GM21390 (cell line): ENCODE results near the gene ADPRH.
"Not testable (repeated sequence)": the region's sequence is repeated elsewhere in the genome, so short reads cannot be mapped to it uniquely, and the experiment has no call there.

ENCODE experiments used
- ATAC-seq: cut with Tn5 transposase; IDR thresholded peaks from one replicate; pipeline ENCODE4 v1.9.1; 2021; ENCODE audit not compliant: unreplicated experiment

Gene ADPRH

DNA sequence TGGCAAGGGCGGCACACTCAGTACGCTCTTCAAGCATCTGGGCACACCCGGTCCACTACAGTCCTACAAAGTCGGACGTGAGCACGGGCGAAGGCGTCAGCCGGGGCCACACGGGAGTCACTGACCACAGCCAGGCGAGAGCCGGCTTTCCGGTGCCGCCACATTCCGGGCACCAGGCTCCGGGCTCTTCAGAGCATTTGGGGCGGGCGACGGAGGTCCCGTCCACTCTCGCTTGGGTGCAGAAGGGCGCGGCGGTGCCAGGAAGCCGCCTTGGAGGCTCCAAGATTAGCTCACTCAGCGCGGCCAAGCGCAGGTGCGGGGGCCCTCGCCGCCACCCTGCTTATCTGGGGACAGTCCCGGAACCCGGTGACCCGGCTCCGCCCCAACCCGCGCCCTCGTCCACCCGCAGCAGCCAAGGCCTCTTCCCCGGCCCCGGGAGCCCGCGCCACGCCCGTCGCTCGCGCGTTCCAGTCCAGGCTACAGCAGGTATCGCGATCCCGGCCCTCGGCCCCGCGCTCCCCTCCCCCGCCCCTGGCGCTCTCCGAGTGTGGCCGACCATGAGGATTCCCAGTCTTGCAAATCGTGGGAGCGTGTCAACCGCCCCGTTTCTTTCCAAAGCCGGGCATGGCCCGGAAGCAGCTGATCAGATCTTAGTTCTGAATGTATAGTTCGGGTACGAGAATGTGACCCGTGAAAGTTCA is at the start of gene ADPRH:
ADPRH (plus strand) TSS at position 127 of the 701 bp plus-strand sequence. CDS start 2,678 bp downstream, outside the sequence.
- peak; percentile 61 for ATAC-seq

DNA sequence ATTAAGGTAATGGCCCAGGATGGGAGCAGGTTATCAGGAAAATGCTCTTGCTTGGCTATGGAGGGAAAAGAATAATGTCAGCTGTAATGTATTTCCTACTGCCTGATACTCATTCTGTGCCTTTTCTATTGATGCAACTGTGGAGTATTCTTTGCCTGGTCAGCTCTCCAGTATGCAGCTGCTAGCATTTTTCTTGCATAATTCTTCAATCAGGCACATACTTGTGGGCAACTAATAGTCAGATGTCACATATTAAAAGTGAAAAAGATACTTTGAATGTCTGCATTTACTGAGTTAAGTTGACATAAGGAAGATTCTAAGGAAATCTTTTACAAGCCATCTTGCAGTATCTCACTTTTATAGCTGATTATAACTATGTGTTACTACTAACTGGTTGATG is 49.4 kb upstream of the ADPRH start:
- no peak for ATAC-seq

DNA sequence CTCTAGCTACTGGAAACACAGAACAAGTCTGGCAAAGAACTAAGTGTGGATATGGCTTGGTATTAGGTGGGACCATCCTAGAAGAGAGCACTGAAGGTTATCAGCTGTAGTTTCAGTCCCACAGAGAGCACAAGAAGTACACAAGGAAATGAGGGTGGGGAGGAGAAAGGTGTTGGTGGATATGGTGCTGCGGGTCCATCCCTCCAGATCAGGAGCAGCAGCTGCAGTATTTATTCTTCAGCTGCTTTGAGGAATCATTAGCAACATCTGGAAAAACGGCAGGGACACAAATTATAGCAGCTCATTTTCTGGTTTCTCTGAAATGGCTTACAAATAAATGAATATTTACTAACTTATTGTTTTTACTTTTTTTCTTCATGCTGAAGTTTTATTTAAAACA is 48.8 kb upstream of the ADPRH start:
- ATAC-seq = no peak

DNA sequence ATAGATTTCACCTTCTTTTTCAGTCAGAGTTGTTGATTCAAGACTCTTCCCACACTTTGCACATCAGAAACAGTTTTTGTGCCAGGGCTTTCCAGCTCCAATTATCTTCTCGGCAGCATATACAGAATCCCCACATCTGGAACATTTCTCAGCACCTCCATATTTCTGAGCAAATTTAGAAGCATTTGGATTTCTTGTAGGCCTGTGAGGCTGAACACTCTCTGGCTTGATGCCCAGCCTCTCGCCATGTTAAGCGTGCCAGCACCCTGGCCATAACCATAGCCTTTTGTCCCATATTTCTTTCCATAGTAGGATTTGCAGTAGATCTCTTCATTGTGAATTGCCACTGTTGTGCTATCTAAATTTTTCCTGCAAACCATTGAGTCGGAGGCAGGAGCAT is 48.1 kb upstream of the ADPRH start:
- ATAC-seq = no peak

DNA sequence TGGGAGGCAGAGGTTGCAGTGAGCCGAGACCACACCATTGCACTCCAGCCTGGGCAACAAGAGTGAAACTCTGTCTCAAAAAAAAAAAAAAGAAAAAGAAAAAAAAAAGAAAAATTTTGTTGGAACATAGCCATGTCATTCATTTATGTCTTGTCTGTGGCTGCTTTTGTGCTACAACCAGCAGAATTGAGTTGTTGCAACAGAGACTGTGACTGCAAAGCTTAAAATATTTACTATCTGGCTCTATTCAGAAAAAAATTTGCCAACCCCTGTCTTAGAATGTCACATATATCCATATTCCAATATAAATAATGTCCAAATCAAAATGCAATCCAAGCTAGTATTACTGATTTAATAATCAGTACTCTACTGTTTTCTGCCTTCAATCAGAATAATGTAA is 45.0 kb upstream of the ADPRH start:
- no peak for ATAC-seq

DNA sequence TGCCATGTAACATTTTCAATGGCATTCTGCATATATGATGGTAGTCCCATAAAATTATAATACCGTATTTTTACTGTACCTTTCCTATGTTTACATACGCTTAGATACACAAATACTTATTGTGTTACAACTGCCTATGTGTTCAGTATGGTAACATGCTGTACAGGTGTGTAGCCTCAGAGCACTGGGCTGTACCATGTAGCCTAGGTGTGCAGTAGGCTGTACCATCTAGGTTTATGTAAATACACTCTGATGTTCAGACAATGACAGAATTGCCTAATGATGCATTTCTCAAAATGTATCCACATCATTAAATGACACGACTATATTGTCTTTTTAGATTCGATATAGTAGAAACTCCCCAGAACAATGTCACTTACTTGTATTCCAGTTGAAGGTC is 42.5 kb upstream of the ADPRH start:
- ATAC-seq = no peak

DNA sequence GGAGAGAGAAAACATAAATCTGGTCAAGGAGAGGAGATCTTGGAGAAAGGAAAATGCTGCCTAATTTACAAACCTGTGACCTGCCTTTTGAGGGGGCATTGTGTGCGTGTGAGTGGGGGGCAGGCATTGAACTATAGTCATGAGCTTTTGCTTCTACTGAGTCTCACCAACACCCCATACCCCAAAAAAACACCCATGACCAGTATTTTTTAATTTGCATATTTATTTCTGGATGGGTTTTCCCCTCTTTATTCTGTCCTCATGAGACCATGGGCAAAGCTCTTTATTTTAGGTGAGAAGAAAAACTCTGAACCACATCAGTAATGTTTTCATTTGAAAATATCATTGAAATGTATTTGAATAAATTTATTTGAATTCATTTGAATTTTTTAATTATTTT is 40.5 kb upstream of the ADPRH start:
- no peak for ATAC-seq

DNA sequence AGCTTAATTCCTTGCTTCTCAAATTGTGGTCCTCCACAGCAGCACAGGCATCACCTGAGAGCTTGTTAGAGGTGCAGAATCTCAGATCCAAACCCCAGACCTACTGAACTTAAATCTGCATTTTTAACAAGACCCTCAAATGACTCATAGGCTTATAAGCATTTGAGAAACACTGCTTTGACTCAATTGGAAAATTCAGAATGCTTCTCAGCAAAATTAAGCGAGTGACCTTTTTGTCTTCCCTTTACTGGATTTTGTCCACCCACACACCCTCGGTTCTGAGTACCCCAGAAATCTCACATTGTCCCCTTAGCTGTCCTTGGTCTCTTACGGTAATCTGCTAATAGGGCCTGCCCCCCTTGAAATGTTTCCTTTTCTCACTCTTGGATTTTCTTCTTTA is 37.7 kb upstream of the ADPRH start:
- no peak for ATAC-seq

DNA sequence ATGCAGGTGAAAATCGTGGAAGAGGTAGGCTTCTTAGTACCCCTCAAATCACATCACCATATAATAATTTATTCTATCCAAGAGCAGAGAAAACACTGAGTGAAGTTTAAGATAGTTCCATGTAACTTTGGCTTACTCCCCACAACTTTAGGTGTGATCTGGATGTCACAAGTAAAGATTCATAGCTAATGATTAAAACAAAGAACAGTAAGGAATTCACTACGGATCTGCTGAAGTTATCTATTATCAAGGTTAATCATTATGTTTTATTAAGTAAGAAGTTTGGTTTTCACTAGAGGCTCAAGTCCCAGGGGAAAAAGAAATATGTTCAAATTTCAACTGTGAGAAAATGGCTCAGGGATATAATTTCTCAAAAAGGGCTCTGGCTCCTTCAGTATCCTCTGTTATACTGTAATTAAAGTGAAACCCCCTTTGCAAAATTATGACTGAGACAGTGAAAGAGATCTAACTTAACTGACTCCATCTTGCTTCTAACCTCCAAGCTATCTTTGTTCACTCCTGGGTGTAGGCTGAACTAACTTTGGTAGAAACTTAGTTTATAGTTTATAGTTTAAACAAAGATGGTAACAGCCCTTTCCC is 37.0 kb upstream of the ADPRH start:
- no peak for ATAC-seq

DNA sequence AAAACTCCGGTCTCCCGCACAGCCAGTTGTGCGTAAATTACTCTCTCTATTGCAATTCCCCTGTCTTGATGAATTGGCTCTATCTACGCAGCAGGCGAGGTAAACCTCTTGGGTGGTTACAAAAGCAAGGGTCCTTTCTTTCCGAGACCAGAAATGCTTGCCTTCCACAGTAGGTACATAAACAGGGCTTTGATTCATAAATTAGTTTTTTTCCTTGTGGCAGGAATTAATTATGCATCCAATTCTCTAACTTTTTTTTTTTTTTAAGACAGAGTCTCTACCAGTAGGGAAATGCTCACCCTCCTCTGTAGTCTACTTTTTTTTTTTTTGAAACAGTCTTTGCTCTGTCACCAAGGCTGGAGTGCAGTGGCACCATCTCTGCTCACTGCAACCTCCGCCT is 36.1 kb upstream of the ADPRH start:
- ATAC-seq = no peak

DNA sequence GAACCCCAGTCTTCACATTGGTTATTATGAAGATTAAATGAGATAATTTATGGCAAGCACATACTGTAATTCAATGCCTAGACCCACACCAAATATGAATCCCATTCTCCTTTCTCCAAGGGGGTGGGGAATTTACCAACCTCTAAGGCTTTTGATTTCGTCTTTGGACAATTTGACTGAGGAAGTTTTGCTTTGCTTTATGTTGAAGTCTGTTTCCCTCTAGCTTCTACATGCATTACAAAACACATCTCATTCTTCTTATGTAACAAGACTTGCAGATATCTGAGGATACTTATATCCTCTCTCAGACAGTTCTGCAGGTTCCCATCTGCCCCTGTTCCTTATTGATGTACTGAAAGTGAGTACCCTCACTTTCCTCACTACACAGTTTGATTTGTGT is 32.1 kb upstream of the ADPRH start:
- ATAC-seq = no peak

DNA sequence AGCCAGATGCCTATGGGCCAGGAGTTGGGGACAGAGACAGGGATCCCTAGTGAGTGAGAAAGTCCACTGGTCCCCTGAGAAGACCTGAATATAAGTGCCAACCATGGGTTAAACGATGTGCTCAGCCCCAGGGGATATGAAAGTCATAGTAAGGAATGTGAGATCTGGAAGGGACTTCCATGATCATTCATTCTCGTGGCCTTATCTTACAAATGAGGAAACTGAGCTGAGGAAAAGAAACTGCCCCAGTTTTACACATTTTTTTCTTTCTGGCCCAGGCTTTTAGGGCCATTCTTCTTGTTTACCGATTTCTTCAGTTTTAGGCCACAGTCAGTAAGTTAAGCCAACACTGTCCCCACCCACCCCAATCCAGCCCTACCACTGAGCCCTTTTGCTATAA is 31.0 kb upstream of the ADPRH start:
- no peak for ATAC-seq

DNA sequence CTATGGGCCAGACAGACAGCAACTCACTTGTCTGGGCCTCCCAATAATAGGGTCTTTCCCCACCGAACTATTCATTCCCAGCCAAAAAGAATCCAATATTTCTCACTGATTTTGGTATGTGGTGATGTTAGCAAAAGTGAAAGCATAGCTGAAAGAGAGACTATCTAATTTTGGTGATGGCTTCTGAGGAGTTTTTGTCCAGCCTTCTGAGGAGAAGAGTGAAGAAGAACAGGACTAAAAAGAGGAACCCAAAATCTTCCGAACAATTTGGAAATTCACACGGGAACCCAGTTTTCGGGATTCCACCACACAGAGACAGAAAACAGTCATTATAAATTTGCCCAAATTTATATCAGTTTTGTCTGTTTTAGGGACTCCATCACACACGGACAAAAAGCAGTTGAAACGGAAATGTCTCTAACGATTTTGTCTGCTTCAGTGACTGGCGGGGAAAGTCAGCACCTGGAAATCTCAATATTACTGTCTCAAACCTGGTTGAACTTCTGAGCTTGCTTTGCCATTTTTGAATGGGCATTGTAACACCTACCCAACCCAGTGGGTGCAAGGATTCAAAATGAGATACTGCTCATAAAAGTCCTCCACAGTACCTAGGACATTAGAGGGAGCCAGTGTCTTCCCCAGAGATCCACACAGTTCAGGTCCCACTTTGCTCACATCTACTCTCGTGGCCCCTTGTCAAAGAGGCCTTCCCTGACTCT is 28.9 kb upstream of the ADPRH start:
- ATAC-seq = peak; percentile 38

DNA sequence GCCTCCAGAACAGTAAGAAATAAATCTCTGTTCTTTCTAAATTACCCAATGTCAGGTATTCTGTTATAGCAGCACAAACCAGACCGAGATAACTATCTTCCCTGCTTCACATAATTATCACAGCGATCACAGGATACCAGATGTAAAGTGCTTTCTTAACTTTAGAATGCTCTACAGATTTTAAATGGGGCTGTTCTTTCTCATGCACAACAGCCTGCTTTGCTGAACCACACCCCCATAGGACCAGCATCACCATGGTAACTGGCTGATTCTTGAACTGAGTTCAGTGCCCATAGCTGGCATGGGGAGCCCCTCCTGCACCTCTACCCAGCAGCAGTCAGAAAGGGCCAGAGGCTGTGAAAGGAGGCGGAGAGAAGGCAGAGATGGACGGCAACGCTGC is 27.7 kb upstream of the ADPRH start:
- ATAC-seq = no peak

DNA sequence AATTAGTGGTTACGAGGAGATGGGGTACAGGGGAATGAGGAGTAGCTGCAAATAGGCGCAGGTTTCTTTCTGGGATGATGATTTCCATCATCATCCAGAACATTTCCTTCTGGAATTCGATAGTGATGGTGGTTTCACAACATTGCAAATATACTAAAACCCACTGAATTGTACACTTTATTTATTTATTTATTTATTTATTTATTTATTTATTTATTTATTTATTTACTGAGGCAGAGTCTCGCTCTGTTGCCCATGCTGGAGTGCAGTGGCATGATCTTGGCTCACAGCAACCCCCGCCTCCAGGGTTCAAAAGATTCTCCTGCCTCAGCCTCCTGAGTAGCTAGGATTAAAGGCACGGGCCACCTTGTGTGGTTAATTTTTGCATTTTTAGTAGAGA is 26.4 kb upstream of the ADPRH start:
- not testable (repeated sequence) for ATAC-seq

DNA sequence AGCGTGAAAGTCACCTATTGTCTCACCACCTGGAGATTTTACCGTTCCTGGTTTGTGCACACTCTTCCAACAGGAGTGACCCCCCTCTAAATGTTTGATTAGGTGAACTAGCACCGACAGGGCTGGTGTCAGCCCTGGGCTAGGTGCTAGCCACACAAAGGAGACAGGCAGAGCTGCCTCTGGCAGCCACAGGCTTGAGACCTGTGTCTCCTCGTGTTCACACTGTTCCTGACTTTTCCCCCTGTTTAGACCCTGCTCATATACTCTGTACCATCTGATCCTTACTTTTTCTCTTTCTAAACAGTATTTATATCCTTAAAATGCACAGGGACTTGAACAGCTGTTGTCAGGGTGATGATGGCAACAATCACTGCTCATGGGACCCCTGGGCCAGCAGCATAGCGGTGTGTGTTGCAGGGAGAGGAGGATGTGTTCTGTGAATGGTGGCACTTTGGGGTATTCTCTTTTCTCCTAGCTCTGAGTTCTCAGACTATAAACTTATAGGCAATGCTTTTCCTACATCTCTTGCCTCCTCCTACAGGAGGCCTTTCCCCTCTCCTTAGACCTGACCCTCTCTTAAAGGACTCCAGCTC is 25.4 kb upstream of the ADPRH start:
- no peak for ATAC-seq

DNA sequence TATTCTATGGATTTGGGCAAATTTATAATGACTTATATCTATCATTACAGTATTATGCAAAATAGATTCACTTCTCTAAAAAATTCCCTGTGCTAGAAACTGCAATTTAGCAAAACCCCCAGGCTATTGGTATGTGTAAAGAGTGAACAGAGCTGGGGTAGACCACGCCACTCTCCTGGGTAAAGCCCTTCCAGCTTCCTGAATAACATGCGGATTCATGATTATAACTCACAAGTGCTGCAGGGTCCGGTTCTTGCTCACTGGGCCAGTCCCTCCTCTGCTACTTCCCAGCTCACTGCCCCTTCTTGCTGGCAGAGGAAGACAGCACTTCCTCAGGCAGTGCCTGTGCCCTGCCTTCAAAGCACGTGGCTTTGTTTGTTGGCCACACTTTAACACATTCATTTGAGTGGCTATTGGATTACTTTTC is 24.0 kb upstream of the ADPRH start:
- no peak for ATAC-seq

DNA sequence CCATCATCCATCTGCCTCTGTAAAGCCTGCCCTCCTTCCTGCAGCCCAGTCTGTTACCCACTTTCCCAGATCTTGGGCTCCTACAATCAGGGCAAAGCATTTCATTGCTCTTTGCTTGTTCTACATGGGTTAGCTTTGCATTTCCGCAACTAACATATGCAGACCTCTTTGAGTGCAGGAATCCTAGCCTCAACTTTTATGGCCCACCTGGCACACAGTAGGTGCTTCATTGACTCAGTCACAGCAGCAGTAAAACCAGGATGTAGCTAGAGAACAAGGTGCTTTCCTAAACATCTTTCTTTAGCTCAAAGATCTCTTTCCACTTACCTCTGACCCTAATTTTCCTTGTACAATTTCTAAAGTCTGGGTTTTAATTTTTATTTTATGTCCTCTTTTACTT is 23.4 kb upstream of the ADPRH start:
- ATAC-seq = no peak

DNA sequence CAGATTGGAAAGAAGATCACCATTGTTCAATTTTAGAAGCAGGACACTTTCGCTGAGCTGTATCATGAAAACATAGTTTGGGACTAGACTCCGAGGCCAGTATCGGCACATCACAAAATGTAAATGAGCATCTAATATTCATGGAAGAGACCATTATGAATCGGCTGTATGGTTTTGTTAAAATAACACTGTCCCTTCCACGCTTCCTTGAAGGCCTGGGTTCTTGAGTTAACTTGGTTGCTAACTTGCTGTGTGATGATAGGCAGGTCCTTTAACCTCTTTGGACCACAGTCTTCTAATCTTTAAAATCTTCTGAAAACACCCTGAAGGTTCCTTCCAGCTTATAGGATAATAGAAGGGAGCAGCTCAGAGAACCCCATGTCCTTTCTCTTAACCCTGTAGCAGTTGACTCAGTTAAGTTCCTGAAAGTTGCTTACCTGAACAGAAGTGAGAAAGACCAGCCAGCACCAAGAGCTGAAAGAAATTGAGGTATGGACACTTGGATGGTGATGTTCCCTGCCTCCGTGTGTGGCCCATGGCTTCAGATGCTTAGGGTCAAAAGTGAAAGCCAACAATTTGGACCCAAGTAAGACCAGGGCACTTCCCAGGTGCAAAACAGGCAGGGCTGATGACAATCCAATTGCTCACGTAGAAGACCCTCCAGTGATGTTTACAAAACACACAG is 22.0 kb upstream of the ADPRH start:
- ATAC-seq = no peak

DNA sequence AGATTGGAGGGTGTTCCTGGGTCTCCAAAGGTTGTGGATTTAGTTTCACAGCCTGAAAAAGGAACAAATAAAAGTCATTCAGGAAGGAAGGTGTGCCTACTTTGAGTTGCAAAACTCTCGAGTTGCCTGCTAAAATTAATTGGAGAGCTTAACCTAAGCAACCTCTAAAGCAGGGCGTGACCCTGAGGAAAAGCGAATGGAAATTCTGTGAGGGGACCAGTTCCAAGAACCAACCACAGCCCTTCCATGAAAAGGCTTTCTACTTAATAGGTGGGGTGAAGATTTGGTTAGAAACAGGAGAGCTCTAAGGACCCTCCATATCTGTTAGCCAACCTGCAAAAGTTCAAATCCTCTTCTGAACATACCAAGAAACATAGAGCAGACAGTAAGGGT is 21.4 kb upstream of the ADPRH start:
- no peak for ATAC-seq

DNA sequence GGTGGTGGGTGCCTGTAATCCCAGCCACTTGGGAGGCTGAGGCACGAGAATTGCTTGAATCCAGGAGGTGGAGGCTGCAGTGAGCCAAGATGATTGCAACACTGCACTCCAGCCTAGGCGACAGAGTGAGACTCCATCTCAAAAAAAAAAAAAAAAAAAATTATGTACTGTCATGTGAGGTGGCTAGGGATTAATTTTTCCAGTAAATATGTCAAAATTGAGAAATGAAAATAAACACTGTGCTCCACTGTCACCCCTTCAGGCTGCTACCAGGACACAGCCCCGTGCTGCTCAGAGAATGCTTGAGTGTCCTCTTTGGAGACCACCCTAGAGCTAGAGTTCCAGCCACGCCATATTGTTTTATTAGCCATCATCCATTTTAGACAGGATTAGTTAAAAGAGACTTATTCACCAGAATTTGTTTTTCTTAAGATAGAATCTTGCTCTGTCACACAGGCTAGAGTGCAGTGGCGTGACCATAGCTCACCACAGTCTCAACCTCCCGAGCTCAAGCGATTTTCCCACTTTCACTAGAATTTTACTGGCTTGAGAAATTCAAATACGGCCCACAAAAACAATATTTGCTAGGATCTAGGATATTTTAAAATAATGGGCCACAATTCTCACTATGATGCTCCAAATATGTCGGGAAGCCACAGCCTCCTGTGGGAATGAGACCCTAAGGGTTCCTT is 20.5 kb upstream of the ADPRH start:
- ATAC-seq = no peak
